ENCODE measurements around the gene BCAR3.
A peak's percentile ranks its signal among the peaks of the same experiment; 100 is the strongest.

BCAR3 gene

GRCh38 chr1:93681101-93681988 lies at the start of gene BCAR3:
Gene BCAR3, minus strand, starts transcription at chr1:93681837. Its CDS starts 6,907 bp downstream, at chr1:93674930.
- Histone ChIP-seq H3K4me3 (peak within 1 kb of the TSS; percentile 59 to 89 (median 72)), H3K27ac (peak within 1 kb of the TSS; percentile 65 to 93 (median 87))

- peak overlapping the region in 1 of 21 experiments; percentile 47 for H3K27ac ChIP-seq
- no peak overlapping the region for H3K4me3 ChIP-seq
These were observed 49.0 kb upstream of the BCAR3 start for GRCh38 chr1:93730621-93731020.

- H3K4me3 ChIP-seq, result no peak overlapping the region
- H3K27ac ChIP-seq, result peak overlapping the region in 2 of 21 experiments; percentile 16 to 47
These were observed 48.3 kb upstream of the BCAR3 start for GRCh38 chr1:93729906-93730305.

GRCh38 chr1:93729502-93729901 lies 47.9 kb upstream of the BCAR3 start:
- Histone ChIP-seq H3K27ac (peak overlapping the region in 1 of 21 experiments; percentile 16), H3K4me3 (no peak overlapping the region)

GRCh38 chr1:93728480-93729131 lies 47.0 kb upstream of the BCAR3 start:
- no peak overlapping the region for H3K4me3 ChIP-seq
- no peak overlapping the region for H3K27ac ChIP-seq

- H3K27ac ChIP-seq, result no peak overlapping the region
- H3K4me3 ChIP-seq, result no peak overlapping the region
These were observed 42.2 kb upstream of the BCAR3 start for GRCh38 chr1:93723733-93724270.

GRCh38 chr1:93723110-93723509 lies 41.5 kb upstream of the BCAR3 start:
- no peak overlapping the region for H3K4me3 ChIP-seq
- H3K27ac ChIP-seq, result peak overlapping the region in 1 of 21 experiments; percentile 14

- Histone ChIP-seq H3K27ac (peak overlapping the region in 3 of 21 experiments; percentile 7 to 14 (median 9)), H3K4me3 (no peak overlapping the region)
These were observed 40.7 kb upstream of the BCAR3 start for GRCh38 chr1:93722081-93723031.

GRCh38 chr1:93720956-93721626 lies 39.5 kb upstream of the BCAR3 start:
- H3K27ac ChIP-seq, result no peak overlapping the region
- H3K4me3 ChIP-seq, result no peak overlapping the region

- no peak overlapping the region for H3K4me3 ChIP-seq
These were observed 36.0 kb upstream of the BCAR3 start for GRCh38 chr1:93717640-93718039.

GRCh38 chr1:93716941-93717368 lies 35.3 kb upstream of the BCAR3 start:
- Histone ChIP-seq H3K4me3 (no peak overlapping the region), H3K27ac (no peak overlapping the region)

More at GRCh38 chr1:93717640-93718039, 36.0 kb upstream of the BCAR3 start:
- no peak overlapping the region for H3K27ac ChIP-seq

- H3K27ac ChIP-seq, result no peak overlapping the region
- H3K4me3 ChIP-seq, result no peak overlapping the region
These were observed 34.5 kb upstream of the BCAR3 start for GRCh38 chr1:93716163-93716562.

- no peak overlapping the region for H3K27ac ChIP-seq
- no peak overlapping the region for H3K4me3 ChIP-seq
These were observed 34.0 kb upstream of the BCAR3 start for GRCh38 chr1:93715529-93716126.

GRCh38 chr1:93714356-93714755 lies 32.7 kb upstream of the BCAR3 start:
- H3K27ac ChIP-seq, result no peak overlapping the region

GRCh38 chr1:93713341-93713740 lies 31.7 kb upstream of the BCAR3 start:
- no peak overlapping the region for H3K4me3 ChIP-seq
- H3K27ac ChIP-seq, result no peak overlapping the region

More at GRCh38 chr1:93714356-93714755, 32.7 kb upstream of the BCAR3 start:
- no peak overlapping the region for H3K4me3 ChIP-seq

GRCh38 chr1:93712741-93713140 lies 31.1 kb upstream of the BCAR3 start:
- Histone ChIP-seq H3K4me3 (no peak overlapping the region), H3K27ac (no peak overlapping the region)

- H3K27ac ChIP-seq, result no peak overlapping the region
- H3K4me3 ChIP-seq, result no peak overlapping the region
These were observed 29.1 kb upstream of the BCAR3 start for GRCh38 chr1:93710499-93711453.
